Mesenchymal stem cell (in vitro differentiated cells and primary cell): ENCODE measurements around the gene NCBP2L.

Experiments
- DNase-seq: peaks from one replicate; pipeline ENCODE4 v3.0.0-alpha.2; 2013
- H2AFZ ChIP-seq: one replicate; pipeline ENCODE4 v1.6.1; 2013; ENCODE audit warnings: low read depth, mild to moderate bottlenecking, control low read depth, inconsistent platforms, low read length, moderate library complexity
- H2AK5ac ChIP-seq: 2 replicates; pipeline ENCODE4 v1.6.1; 2013; ENCODE audit warnings: low read length, moderate library complexity, mild to moderate bottlenecking, inconsistent platforms; ENCODE audit not compliant: severe bottlenecking
- H2BK120ac ChIP-seq: one replicate; pipeline ENCODE4 v1.6.1; 2013; ENCODE audit warnings: low read depth, mild to moderate bottlenecking, inconsistent platforms, low read length, moderate library complexity
- H2BK12ac ChIP-seq, 2 experiments: one replicate each; pipeline ENCODE4 v1.6.1; 2013; ENCODE audit warnings: inconsistent platforms in 2 of 2, low read length in 2 of 2, mild to moderate bottlenecking in 2 of 2, moderate library complexity in 2 of 2, control low read depth in 1 of 2
- H2BK15ac ChIP-seq: one replicate; pipeline ENCODE4 v1.6.1; 2013; ENCODE audit warnings: mild to moderate bottlenecking, low read depth, inconsistent platforms; ENCODE audit not compliant: poor library complexity, severe bottlenecking
- H2BK5ac ChIP-seq: 2 replicates; pipeline ENCODE4 v1.6.1; 2013; ENCODE audit warnings: low read depth, mild to moderate bottlenecking, low read length, control low read depth, inconsistent platforms; ENCODE audit not compliant: poor library complexity, severe bottlenecking
- H3K14ac ChIP-seq, 2 experiments: one replicate each; pipeline ENCODE4 v1.6.1; 2013; ENCODE audit warnings: inconsistent platforms in 2 of 2, low read length in 2 of 2, control low read depth in 1 of 2, mild to moderate bottlenecking in 1 of 2, moderate library complexity in 1 of 2
- H3K18ac ChIP-seq, 2 experiments: one replicate each; pipeline ENCODE4 v1.6.1; 2013; ENCODE audit warnings: inconsistent platforms in 2 of 2, low read length in 2 of 2, control low read depth in 1 of 2, low read depth in 1 of 2, mild to moderate bottlenecking in 1 of 2
- H3K23ac ChIP-seq, 2 experiments: one replicate each; pipeline ENCODE4 v1.6.1; 2013; ENCODE audit warnings: inconsistent platforms in 2 of 2, low read length in 2 of 2, mild to moderate bottlenecking in 2 of 2, moderate library complexity in 2 of 2, control low read depth in 1 of 2
- H3K27ac ChIP-seq: 2 replicates; pipeline ENCODE4 v1.5.1; 2013; ENCODE audit warnings: mild to moderate bottlenecking, moderate library complexity, low read length, control low read depth, inconsistent platforms; ENCODE audit not compliant: poor library complexity, severe bottlenecking
- H3K27me3 ChIP-seq, 2 experiments: 2 replicates each; pipeline versions ENCODE4 v1.6.1 to v1.7.0; 2013; ENCODE audit warnings: low read length in 2 of 2, mild to moderate bottlenecking in 2 of 2, moderate library complexity in 2 of 2, control low read depth in 1 of 2, inconsistent platforms in 1 of 2; ENCODE audit not compliant: control insufficient read depth in 1 of 2, insufficient read depth in 1 of 2
- H3K36me3 ChIP-seq, 2 experiments: 2 replicates each; pipeline versions ENCODE4 v1.6.1 to v1.7.0; 2013; ENCODE audit warnings: low read length in 2 of 2, control low read depth in 1 of 2, inconsistent platforms in 1 of 2, low read depth in 1 of 2, mild to moderate bottlenecking in 1 of 2; ENCODE audit not compliant: insufficient read depth in 2 of 2, control insufficient read depth in 1 of 2
- H3K4ac ChIP-seq, 2 experiments: one replicate each; pipeline ENCODE4 v1.6.1; 2013; ENCODE audit warnings: inconsistent platforms in 2 of 2, low read length in 2 of 2, mild to moderate bottlenecking in 2 of 2, moderate library complexity in 2 of 2, control low read depth in 1 of 2, low read depth in 1 of 2
- H3K4me1 ChIP-seq: 2 replicates; pipeline ENCODE4 v1.6.1; 2013; ENCODE audit warnings: low read depth, low read length, control low read depth; ENCODE audit not compliant: control insufficient read depth, insufficient read depth
- H3K4me2 ChIP-seq: 2 replicates; pipeline ENCODE4 v1.6.1; 2013; ENCODE audit warnings: low read length, mild to moderate bottlenecking, inconsistent platforms; ENCODE audit not compliant: poor library complexity, severe bottlenecking
- H3K4me3 ChIP-seq, 2 experiments: 2 replicates each; pipeline versions ENCODE4 v1.5.1 to v1.7.0; 2013; ENCODE audit warnings: low read length in 2 of 2, mild to moderate bottlenecking in 2 of 2, control low read depth in 1 of 2, low read depth in 1 of 2; ENCODE audit not compliant: insufficient read depth in 1 of 2
- H3K79me1 ChIP-seq: replicated peaks from 2 replicates; pipeline ENCODE4 v1.6.1; 2013; ENCODE audit warnings: mild to moderate bottlenecking, control low read depth, low read length, inconsistent platforms; ENCODE audit not compliant: poor library complexity, severe bottlenecking
- H3K9ac ChIP-seq: 2 replicates; pipeline ENCODE4 v1.7.0; 2013; ENCODE audit warnings: mild to moderate bottlenecking, low read length, moderate library complexity
- H3K9me3 ChIP-seq: 2 replicates; pipeline ENCODE4 v1.7.0; 2013; ENCODE audit warnings: mild to moderate bottlenecking, low read length; ENCODE audit not compliant: control insufficient read depth
- H4K8ac ChIP-seq: one replicate; pipeline ENCODE4 v1.6.1; 2013; ENCODE audit warnings: inconsistent platforms, mild to moderate bottlenecking, low read length, moderate library complexity
- H4K91ac ChIP-seq: one replicate; pipeline ENCODE4 v1.6.1; 2013; ENCODE audit warnings: mild to moderate bottlenecking, low read length, inconsistent platforms
- WGBS: methylation state at CpG from one replicate; pipeline ENCODE4 v1.1.7; 2013; ENCODE audit warnings: mixed read lengths; 5-methylcytosine and 5-hydroxymethylcytosine counted together

NCBP2L gene

GRCh38 chrX:107773906-107774435 is 3.6 kb upstream of the NCBP2L start:
- no peaks in the 10 kb centered on the region for H3K79me1 ChIP-seq
- H3K18ac ChIP-seq = no peak overlapping the region
- peaks cover 6% of the 10 kb centered on the region for H3K4me1 ChIP-seq
- H2AK5ac ChIP-seq = no peak overlapping the region
- 42% methylated on average over 9 of the region's 9 CpGs for WGBS
- H3K23ac ChIP-seq = no peak overlapping the region
- H3K27me3 ChIP-seq = peaks cover 11 to 77% of the 10 kb centered on the region in 2 experiments
- no peak overlapping the region for H3K27ac ChIP-seq
- no peak overlapping the region for H2BK15ac ChIP-seq
- peaks cover 2% of the 10 kb centered on the region for H3K9me3 ChIP-seq
- H4K8ac ChIP-seq = no peak overlapping the region
- H3K9ac ChIP-seq = no peak overlapping the region
- DNase-seq = no peak
- no peak overlapping the region for H3K4ac ChIP-seq
- H2BK120ac ChIP-seq = no peak overlapping the region
- no peaks in the 10 kb centered on the region for H3K36me3 ChIP-seq
- H2AFZ ChIP-seq = no peak overlapping the region
- H2BK12ac ChIP-seq = no peak overlapping the region
- no peak overlapping the region for H2BK5ac ChIP-seq
- H3K4me2 ChIP-seq = no peak overlapping the region
- H3K14ac ChIP-seq = no peak overlapping the region
- H4K91ac ChIP-seq = no peak overlapping the region
- no peak overlapping the region for H3K4me3 ChIP-seq

DNA sequence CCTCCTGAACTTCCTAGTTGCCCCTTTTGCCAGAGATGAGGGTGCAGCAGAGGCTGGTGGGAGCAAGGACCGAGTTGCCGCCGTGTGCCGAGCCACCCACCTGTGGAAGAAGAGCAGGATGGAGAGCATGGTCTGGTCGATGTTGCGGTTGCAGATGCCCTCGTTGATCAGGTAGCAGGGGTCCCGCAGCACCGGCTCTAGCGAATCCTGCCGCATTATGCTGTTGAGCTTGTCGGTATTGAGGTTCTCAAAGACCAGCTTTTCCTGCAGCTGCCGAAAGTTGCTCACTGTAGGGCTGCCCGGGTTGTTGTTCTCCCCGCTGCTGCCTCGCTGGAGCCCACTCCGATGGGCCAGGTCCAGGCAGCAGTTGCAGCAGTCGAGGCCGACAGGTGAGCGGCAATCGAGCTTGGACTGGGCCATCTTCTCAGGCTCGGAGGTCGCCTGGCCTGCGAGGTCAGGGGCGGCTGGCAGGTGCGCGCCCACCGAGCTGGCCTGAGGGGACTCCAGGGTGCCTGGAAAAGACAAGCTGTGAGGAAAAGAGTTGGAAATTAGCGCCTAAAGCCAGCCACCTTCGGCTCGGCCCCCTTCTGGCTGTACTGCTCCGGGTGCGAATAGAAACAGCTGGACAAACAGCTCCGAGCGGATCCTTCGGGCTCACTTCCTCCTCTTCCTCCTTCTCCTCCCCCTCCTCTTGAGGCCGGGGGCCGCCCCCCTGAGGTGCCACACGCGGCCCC is 2.4 kb upstream of the NCBP2L start:
- DNase-seq = no peak
- Histone ChIP-seq H3K14ac (no peak overlapping the region), H3K9ac (peak overlapping the region; percentile 62), H3K36me3 (no peaks in the 10 kb centered on the region), H4K8ac (no peak overlapping the region), H2BK5ac (no peak overlapping the region), H3K23ac (no peak overlapping the region), H3K27me3 (peaks cover 11 to 66% of the 10 kb centered on the region in 2 experiments), H2BK12ac (peak overlapping the region in 1 of 2 experiments; percentile 49), H3K18ac (peak overlapping the region in 1 of 2 experiments; percentile 11), H3K4me1 (peaks cover 6% of the 10 kb centered on the region), H3K4me3 (peak overlapping the region; percentile 52 to 68), H2BK120ac (no peak overlapping the region), H3K4me2 (peak overlapping the region; percentile 87), H3K27ac (no peak overlapping the region), H3K4ac (no peak overlapping the region), H2BK15ac (no peak overlapping the region), H2AFZ (no peak overlapping the region), H3K79me1 (no peaks in the 10 kb centered on the region), H4K91ac (no peak overlapping the region), H2AK5ac (no peak overlapping the region), H3K9me3 (peaks cover 2% of the 10 kb centered on the region)
- WGBS = 2% methylated on average over 24 of the region's 40 CpGs

GRCh38 chrX:107775734-107776511 is 1.6 kb upstream of the NCBP2L start, which contains the start of gene TSC22D3:
Gene TSC22D3, minus strand, starts transcription at chrX:107775787. Its CDS starts 368 bp downstream, at chrX:107775419.
- Histone ChIP-seq H2AFZ (no peak within 1 kb of the TSS), H2AK5ac (no peak within 1 kb of the TSS), H2BK120ac (no peak within 1 kb of the TSS), H3K4me1 (peaks cover 6% of the 10 kb centered on the region), H2BK15ac (no peak within 1 kb of the TSS), H4K91ac (no peak within 1 kb of the TSS), H3K4me3 (peak within 1 kb of the TSS; percentile 52 to 68), H3K4me2 (peak within 1 kb of the TSS; percentile 87), H3K36me3 (no peaks in the 10 kb centered on the region), H2BK12ac (peak within 1 kb of the TSS in 1 of 2 experiments; percentile 49), H3K27ac (no peak within 1 kb of the TSS), H3K79me1 (no peaks in the 10 kb centered on the region), H3K18ac (peak within 1 kb of the TSS in 1 of 2 experiments; percentile 70), H2BK5ac (no peak within 1 kb of the TSS), H3K9ac (peak within 1 kb of the TSS; percentile 62), H3K14ac (no peak within 1 kb of the TSS), H3K27me3 (peaks cover 11 to 59% of the 10 kb centered on the region in 2 experiments), H3K4ac (peak within 1 kb of the TSS in 1 of 2 experiments; percentile 41), H3K23ac (no peak within 1 kb of the TSS), H3K9me3 (peaks cover 2% of the 10 kb centered on the region), H4K8ac (no peak within 1 kb of the TSS)
- 1% methylated on average over 21 of the region's 59 CpGs for WGBS
- peak; percentile 84 for DNase-seq
